NCI-H1694 (cell line): ENCODE data around the gene GDAP1L1.

Source experiments
- DNase-seq: peaks from one replicate; lab custom pipeline; 2025; lab: John Stamatoyannopoulos, UW

The GDAP1L1 gene

DNA sequence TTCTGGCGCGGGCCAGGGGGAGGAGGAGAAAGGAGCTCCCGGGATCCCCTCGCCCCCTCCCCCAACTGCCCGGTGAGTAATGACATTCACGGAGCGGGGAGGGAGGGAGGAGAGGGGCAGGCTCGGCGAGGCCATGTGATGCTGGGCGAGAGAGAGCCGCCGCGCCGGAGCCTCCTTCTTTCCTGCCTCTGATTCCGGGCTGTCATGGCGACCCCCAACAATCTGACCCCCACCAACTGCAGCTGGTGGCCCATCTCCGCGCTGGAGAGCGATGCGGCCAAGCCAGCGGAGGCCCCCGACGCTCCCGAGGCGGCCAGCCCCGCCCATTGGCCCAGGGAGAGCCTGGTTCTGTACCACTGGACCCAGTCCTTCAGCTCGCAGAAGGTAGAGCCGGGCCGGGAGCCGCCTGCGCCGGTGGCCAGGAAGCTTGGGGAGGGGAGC is at the start of gene GDAP1L1:
Gene GDAP1L1 (plus strand): TSS at position 178 of the 441 bp plus-strand sequence. CDS start 27 bp downstream, at position 205.
- DNase-seq = no peak

DNA sequence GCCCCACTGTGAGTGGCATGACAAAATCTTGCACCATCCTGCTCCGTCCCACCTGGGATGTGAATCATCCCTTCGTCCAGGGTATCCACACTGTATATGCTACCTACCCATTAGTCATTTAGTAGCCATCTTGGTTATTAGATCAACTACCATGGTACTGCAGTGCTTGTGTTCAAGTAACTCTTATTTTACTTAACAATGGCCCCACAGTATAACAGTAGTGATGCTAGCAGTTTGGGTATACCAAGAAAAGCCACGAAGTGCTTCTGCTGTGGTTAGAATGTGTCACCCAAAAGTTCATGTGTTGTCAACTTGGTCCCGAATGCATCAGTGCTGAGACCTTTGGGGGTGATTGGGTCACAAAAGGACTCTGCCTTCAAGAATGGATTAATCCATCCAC is 48.2 kb upstream of the GDAP1L1 start:
- no peak for DNase-seq

DNA sequence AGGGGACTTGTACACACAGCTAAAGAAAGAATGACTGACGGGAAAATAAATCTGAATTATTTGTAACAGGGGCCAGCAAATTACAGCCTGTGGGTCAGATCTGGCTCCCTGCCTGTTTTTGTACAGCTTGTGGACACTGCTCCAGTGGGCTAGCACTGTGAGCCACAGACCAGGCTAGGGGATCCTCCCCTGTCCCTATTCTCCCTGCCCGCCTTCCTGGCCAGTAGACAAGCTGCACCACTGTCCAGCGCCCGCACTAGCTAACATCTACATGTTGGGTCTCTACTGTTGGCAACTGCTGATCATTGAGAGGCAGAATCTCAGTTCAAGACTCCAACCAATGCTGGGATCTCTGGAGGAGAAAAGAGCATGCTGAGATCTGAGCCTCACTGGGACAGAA is 47.2 kb upstream of the GDAP1L1 start:
- DNase-seq = no peak

DNA sequence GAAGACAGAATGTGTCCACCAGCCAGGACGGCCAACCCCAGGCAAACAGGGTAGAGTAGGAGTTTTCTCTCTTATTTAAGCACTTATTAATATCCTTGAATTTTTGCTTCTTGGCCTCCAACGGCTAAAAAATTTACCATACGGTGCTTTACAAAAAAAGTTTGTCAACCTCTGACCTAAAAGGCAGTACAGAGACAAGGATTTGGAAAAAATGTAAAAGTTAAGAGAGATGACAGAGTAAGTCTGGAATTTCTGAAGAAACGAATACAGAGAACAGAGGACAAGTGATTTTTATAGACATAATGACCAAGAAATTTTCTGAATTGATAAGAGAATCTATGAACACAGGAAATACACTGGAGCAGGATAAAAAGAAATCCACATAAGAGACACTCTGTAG is 46.7 kb upstream of the GDAP1L1 start:
- no peak for DNase-seq

DNA sequence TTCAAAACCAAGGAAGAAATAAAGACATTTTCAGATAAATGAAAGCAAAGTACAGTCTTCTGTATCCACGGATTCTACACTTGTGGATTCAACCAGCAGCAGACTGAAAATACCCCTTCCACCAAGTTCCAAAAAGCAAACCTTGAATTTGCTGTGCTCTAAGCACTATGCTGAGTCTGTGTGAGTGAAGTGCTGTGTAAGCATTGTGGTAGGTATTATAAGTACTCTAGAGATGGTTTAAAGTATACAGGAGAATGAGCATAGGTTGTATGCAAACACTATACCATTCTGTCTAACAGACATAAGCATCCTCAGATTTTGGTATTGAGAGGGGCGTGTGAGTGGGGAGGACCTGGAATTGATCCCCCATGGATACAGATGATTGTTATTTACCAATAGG is 46.1 kb upstream of the GDAP1L1 start:
- no peak for DNase-seq

DNA sequence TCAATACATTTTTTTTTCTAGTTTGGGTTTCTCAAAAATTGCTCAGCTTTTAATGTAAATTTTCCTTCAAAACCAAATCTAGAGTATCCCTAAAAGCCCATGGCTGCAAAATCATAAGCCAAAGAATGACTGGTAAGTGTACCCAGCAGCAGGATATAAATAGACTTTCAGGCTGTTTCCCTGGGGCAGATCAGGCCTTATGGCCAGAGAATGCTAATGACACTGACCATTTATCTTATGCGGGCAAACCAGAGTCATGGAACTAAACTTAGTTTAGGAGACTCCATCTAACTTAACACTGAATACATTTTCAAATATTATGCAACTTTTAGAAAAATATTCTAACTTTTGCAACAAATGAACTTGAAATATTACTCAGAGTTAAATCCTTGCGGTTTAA is 43.9 kb upstream of the GDAP1L1 start:
- DNase-seq = no peak

DNA sequence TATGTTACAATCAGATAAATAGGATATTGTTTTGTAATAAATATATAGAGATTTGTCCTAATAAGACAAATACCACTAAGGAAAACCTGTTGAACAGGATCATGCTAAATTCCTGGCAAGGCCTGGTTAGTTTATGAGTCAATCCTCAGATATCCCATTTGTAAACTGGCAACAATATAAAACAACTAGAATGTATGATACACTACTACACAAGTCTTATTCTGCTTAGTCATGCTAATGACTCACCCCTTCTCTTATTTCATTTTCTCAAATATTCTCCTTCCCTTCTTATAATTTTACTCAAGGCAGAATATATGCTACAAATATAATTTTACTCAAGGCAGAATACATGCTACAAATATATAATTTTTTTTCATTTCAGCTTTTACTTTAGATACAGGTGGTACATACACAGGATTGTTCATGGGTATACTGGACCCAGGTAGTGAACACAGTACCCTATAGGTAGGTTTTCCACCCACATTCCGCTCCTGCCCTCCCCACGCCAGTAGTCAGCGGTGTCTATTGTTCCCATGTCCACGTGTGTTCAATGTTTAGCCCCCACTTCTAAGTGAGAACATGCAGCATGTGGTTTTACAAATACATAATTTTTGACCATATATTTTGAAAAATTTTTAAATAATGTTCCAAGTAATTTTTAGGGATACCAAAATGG is 42.8 kb upstream of the GDAP1L1 start:
- no peak for DNase-seq

DNA sequence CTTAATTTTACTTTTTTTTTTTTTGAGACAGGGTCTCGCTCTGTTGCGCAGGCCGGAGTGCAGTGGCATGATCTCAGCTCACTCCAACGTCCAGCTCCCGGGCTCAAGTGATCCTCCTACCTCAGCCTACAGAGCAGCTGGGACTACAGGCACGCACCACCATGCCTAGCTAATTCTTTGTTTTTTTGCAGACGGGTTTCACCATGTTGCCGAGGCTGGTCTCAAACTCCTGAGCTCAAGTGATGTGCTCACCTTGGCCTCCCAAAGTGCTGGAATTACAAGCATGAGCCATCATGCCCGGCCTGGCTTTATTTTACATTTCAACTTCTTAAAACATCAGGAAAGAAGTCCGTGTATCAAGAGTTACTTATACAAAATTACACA is 42.3 kb upstream of the GDAP1L1 start:
- no peak for DNase-seq

DNA sequence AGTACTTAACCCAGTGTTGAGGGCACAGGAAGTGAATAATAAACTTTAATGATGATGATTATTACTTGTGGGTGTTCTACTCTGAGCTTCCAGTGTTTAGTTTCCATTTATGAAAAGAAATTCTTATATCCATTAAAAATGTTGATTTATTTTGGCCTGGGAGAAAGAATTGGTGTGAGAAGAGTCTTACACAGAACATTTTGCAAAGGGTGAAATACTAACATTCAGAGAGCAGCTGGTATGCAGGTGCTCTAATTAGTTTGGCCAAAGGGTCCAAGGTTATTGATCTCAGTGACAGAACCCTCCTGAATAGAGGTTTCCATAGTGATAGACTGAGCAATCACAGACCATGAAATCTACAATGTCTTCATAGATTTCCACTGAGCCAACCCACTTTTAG is 41.0 kb upstream of the GDAP1L1 start:
- no peak for DNase-seq

DNA sequence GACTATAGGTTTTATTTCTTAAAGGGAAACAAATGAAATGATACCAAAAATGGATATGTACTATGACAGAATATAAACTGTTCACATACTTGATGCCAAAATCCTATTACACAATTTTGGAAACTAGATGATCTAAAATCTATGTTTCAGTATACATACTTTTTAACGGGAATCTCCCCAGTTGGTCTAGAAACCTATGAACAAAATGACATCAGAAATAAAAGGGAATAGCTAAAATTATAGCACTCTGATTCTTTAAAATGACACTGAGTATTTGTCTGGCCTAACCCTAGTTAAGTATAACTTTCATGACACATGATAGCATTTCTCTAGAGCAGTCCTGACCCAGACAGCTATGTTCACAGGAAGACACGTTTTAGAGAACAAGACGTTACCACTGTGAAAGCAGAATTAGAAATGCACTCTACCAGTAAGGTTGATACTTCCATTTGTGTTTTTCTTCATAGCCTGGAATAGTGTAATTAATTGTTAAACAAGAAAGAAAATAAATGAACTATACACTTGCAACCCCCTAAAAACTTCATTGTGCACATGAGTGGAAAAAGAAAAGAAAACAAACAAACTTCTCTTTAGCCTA is 39.9 kb upstream of the GDAP1L1 start:
- no peak for DNase-seq

DNA sequence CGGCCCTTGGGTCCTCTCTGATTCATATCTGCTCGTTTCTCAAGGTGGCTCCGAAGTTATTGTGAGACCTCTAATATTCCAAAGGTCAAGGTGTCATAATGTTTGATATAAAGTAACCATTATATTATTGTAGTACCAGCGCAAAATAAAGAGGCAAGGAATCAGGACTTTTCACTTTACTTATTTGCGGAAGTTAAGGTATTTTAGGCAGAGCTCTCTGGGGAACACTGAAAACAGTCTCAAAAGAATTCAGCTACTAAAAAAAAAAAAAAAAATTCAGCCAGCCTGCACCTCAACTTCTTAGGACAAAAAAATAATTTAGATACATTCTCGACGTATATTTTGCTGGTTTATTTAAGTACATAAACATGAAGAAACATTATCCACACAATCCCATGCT is 38.9 kb upstream of the GDAP1L1 start:
- DNase-seq = no peak

DNA sequence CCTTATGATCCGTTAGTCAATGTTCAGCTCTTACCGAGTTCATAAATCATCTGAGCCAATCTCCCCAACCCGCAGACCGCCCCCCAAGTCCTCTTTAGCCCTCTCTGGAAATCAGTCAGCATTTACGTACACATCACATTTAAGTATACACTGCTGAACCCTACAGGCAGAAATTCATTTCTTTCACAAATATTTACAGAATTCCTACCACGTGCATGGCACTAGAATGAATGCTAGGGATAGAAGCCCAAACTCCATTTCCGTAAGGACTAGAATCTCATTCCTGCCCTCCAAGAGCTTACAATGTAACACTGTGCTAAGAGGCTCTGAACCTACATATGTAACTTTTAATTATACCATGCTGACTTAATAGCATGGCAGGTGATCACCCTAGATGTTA is 38.3 kb upstream of the GDAP1L1 start:
- no peak for DNase-seq

DNA sequence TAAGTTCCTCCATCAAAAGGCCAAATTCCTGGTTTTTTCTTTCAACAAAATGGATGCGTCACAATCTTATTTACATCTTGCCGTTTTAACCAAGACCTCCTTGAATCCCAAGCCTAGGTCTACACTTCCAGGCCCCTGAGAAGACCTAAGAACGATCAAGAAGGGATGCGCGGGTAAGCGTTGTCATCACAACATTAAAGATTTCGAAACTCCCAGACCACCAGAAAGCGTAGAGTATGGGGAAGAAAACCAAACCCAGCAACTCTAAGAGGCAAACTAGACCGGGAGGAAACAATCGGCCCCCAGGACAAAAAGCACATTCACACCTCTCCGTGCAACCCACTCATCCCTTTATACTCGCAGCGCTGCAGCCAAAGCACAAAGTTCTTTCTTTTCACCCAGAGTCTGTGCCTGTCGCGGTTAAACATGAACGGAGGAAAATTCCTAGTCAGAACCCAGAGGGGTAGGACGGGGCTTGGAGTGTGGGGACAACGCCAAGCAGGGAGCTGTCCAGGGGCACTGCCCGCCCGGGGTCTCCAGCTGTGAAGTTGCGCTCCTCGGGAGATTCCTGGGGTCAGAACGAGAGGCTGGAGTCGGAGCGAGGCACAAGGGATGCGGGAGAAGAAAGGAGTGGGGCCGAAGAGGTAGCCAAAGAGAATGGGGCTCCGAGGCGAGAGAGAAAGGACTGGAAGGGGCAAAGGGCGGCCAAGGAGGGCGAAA is 37.3 kb upstream of the GDAP1L1 start:
- no peak for DNase-seq

DNA sequence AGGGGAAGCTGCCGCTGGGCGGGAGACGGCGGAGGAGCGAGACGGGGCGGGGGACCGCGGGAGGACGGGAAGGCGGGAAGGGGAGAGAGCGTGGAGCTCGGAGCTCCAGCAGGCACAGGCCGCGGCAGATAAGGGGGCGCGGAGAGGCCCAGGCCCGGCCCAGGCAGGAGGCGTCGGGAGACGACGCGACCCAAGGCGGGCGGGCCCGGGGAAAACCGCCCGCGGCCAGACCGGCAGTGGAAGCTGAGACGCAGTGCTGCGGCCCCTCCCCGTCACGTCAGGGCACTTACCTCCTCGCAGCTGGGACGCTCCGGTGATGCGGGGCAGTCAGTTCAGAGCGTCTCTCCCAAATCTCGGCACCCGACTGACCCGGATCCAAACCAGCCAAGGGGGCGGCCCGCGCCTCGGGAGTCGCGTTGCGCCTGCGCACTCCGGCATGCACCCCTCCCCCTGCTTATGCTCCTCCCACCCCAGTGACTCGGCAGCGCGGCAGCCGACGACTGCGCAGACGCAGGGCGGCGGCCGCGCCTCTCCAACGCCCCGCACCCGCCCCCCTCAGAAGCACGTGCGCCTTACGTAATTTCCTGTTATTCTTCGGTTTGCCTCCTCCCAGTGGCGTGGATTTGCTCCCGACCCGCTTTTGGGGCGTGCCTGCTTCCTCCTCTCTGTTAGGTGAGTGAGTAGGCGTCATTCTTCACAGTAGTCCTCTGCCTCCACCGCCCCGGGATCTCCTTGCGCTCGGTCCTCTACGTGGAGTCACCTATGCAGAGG is 36.5 kb upstream of the GDAP1L1 start, which contains the start of gene OSER1:
Gene OSER1 (minus strand): TSS at position 366 of the 771 bp plus-strand sequence. CDS start 3,814 bp downstream, outside the sequence.
- DNase-seq = peak; percentile 86

DNA sequence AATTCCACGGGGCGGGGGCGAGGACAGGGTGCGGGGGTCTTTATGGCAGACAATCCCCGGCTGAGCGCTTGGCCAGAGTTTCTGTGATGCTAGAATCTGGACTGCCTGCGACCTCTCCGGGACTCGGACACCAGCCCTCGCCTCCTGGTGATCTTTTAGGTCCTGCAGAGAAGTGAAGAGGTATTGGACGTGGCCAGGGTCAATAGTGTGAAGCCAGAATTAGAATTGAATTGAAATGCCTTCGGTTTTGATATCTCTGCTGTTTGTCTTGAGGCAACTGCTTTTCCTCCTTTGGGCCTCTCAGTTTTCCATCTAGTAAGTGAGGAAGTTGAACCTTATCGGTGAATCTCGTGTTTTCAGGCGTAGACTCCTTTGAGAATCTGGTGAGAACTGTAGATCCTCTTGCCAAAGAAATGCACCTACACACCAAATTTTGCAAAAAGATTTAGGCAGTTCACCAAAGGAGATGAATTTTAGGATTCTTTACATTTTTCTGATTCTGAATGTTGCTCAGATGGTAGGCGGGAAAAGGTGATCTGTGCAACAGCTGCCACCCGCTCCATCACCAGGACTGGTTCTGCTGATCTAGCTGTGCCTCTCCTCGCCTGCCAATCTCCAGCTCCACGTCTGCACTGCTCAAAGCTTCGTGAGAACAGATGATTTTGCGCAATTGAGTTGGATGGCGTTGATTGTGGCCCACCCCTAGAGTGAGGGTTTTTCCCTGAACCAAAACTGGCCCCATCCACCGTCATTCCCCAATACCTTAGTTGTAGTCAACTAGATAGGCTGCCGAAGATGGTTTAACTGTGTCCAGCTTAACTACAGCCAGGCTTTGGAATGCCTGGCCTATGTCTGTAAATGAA is 35.7 kb upstream of the GDAP1L1 start:
- no peak for DNase-seq

DNA sequence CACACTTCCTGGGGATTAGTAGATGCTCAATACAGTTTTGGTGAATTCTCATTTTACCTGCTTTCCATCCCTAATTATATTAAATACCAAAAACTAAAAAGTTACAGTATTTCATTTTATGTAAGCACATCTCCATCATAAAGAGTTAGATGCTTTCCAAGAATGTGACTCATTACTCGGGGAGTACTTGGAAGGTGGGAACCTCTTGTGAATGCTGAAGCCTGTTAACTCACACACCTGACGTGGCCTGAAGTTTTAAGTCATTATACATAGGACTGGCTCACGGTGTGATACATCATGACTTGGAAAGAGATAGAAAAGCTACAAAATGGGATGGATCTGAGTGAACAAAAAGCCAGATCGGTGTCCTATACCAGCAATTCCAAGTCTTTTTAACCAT is 34.3 kb upstream of the GDAP1L1 start:
- DNase-seq = no peak

DNA sequence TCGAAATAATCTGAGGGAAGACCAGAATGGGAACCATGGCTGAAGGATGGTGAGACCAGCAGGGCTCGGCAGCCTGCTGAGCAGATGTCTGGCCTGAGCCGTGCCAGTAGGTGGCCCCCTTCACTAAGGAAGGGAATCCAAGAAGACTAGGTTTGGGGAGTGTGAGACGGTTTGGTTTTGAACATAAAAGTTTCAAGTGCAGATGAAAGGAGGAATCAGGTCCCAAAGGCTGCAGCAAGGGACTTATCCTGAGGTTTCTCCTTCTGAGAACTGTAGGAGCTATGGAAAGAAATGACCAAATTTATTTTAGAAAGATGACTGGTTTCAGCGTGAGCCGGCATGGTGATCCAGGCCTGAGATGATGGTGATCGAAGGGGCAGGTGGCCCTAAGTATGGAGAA is 32.0 kb upstream of the GDAP1L1 start:
- DNase-seq = peak; percentile 26

DNA sequence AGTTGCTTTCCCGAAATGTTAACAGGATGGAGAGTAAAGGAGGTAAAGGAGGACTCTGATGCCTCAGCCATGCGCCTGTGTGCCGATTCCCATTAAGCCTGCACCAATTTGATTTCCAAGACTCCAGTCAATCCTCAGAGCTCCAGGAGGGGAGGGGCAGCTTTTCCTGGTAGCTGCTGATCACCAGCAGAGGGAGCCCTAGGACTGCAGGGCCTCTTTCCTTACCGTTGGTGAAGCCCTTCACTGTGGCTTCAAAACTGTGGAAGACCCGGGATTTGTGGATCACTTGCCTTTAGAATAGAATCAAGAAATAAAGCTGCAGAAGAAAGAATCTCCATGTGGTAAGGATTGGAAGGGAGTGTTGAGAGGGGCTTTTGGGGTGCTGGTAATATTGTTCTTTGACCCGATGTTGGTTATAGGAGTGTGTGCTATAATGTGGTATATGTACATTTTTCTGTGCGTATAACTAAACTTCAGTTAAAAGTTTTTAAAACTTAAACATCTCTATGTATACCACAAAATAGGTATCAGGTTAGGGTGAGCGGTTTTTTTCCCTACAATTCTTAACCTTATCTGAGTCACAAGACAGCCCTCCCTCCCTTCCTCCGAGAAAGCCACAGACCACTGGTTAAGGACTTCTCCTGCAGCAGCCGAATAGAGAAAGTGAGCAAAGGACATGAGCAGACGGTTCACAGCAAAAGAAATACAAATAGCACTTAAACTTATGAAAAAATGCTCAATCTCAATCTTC is 29.6 kb upstream of the GDAP1L1 start:
- DNase-seq = peak; percentile 78

DNA sequence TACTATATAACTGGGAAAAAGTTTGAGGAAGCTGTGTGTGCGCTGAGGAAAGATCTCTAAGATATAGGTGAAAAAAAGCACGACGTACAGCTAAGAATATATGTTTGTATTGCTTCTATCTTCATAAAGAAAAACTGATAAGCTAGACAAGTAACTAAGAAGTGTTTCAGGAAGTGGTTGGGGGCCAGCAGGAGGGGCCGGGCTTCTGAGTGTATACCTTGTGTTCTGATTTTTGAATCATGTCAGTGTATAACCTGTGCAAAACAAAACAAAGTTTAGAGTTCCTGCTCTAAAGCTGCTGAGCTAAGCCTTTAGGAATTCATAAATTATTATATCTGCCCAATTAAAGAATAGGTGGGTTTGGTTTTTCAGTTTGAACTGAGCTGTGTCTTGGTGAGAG is 28.7 kb upstream of the GDAP1L1 start:
- no peak for DNase-seq

DNA sequence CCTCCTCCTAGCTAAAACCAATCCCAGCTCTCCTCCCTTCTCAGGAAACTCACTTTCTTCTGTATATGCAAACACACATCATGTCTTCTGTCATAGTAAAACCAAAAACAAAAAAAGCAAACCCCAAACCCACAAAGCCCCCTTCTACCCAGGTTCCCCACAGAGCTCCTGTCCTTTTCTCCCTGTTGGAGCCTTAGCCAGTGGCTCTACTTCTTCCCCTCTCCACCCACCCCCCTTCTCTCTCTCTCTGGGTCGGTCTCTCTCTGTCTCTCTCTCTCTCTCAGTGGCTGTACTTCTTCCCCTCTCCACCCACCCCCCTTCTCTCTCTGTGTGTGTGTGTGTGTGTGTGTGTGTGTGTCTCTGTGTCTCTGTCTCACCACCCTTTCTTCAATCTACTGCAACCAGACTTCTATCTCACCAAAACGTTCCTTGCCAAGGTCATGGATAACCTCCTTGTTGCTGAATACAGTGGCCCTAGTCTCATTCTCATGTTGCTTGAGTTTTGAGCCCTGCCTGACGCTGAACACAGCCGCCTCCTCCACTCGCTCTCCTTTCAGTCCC is 27.9 kb upstream of the GDAP1L1 start:
- DNase-seq = no peak
